Thoracic aorta (tissue), 2 donors: ENCODE results near the gene CCDC183. TPM values are rescaled to one million over a fixed set of nuclear protein-coding genes. Genes with fewer than 3 reads are reported as not detected.
"Not testable (repeated sequence)": the region's sequence is repeated elsewhere in the genome, so short reads cannot be mapped to it uniquely, and the experiment has no call there.

Experiments
- ATAC-seq: fragments of 150-250 bp; one replicate; pipeline ENCODE4 v1.8.0; 2017; ENCODE audit warnings: low read depth; ENCODE audit not compliant: insufficient number of reproducible peaks, low FRiP score
- DNase-seq: peaks from one replicate; pipeline ENCODE4 v3.0.0-alpha.2; 2020; ENCODE audit warnings: low spot score
- H3K27ac ChIP-seq, 2 donors: fragments of 200-600 bp; sonication (generic); 1 replicate in 1 of 2; 2 replicates in 1 of 2; pipeline ENCODE4 v1.5.1; 2016; ENCODE audit warnings: mild to moderate bottlenecking in 2 of 2, moderate library complexity in 2 of 2
- H3K27me3 ChIP-seq: fragments of 200-600 bp; sonication (generic); replicated peaks from 2 replicates; pipeline ENCODE4 v1.6.0; 2016; ENCODE audit warnings: mild to moderate bottlenecking; ENCODE audit not compliant: insufficient read depth
- H3K36me3 ChIP-seq: fragments of 200-600 bp; sonication (generic); one replicate; pipeline ENCODE4 v1.5.1; 2016
- H3K4me1 ChIP-seq, 2 donors: fragments of 200-600 bp; sonication (generic); 1 replicate in 1 of 2; 2 replicates in 1 of 2; pipeline versions ENCODE4 v1.5.1 to v1.6.0; 2016; ENCODE audit warnings: low read depth in 2 of 2, mild to moderate bottlenecking in 1 of 2; ENCODE audit not compliant: control insufficient read depth in 1 of 2
- H3K4me3 ChIP-seq: fragments of 200-600 bp; sonication (generic); 2 replicates; pipeline ENCODE4 v1.5.1; 2016; ENCODE audit warnings: mild to moderate bottlenecking
- H3K9me3 ChIP-seq: fragments of 200-600 bp; sonication (generic); 2 replicates; pipeline ENCODE4 v1.5.1; 2016
- CTCF ChIP-seq: fragments of 200-600 bp; sonication (generic); IDR thresholded peaks from one replicate; pipeline ENCODE4 v1.5.1; 2019; ENCODE audit warnings: antibody characterized with exemption
- total RNA-seq, 2 donors: library from RNA; depleted of rRNA; stranded (reverse); fragments of >200 nt; gene quantifications; one replicate each; pipeline versions ENCODE4 v1.1.0 to v1.2.3, GENCODE V29; 2016

Gene CCDC183
- total RNA-seq, 2 donors from 2014 or later: 0.68 to 0.71 TPM

GRCh38 chr9:136760834-136761544 lies 35.1 kb upstream of the CCDC183 start:
- ATAC-seq, H3K4me1 ChIP-seq, DNase-seq, H3K36me3 ChIP-seq, H3K4me3 ChIP-seq, H3K27ac ChIP-seq, H3K27me3 ChIP-seq, H3K9me3 ChIP-seq: not testable (repeated sequence)
- peak; percentile 8 for TF ChIP-seq CTCF

GRCh38 chr9:136761545-136761981 lies 34.6 kb upstream of the CCDC183 start:
- H3K27ac ChIP-seq: no peak overlapping the region
- no peaks in the 10 kb centered on the region for H3K4me1 ChIP-seq
- H3K4me3 ChIP-seq: no peak overlapping the region
- DNase-seq (no peak), ATAC-seq (no peak)
- no peaks in the 10 kb centered on the region for H3K36me3 ChIP-seq
- no peaks in the 10 kb centered on the region for H3K9me3 ChIP-seq
- no peak for TF ChIP-seq CTCF
- no peaks in the 10 kb centered on the region for H3K27me3 ChIP-seq

GRCh38 chr9:136762221-136762691 lies 33.9 kb upstream of the CCDC183 start:
- TF ChIP-seq CTCF: no peak
- ATAC-seq: no peak
- H3K27me3 ChIP-seq: no peaks in the 10 kb centered on the region
- DNase-seq: no peak
- no peaks in the 10 kb centered on the region for H3K4me1 ChIP-seq
- H3K36me3 ChIP-seq: no peaks in the 10 kb centered on the region
- no peak overlapping the region for H3K27ac ChIP-seq
- H3K9me3 ChIP-seq: no peaks in the 10 kb centered on the region
- H3K4me3 ChIP-seq: no peak overlapping the region

GRCh38 chr9:136762915-136763648 lies 33.1 kb upstream of the CCDC183 start:
- Histone ChIP-seq H3K27ac (no peak overlapping the region), H3K4me1 (no peaks in the 10 kb centered on the region), H3K4me3 (no peak overlapping the region), H3K27me3 (no peaks in the 10 kb centered on the region), H3K9me3 (no peaks in the 10 kb centered on the region), H3K36me3 (no peaks in the 10 kb centered on the region)
- no peak for TF ChIP-seq CTCF
- ATAC-seq: no peak
- no peak for DNase-seq

GRCh38 chr9:136763649-136764035 lies 32.5 kb upstream of the CCDC183 start:
- DNase-seq (no peak), ATAC-seq (no peak)
- TF ChIP-seq CTCF: no peak
- H3K27me3 ChIP-seq: no peaks in the 10 kb centered on the region
- no peak overlapping the region for H3K27ac ChIP-seq
- H3K36me3 ChIP-seq: no peaks in the 10 kb centered on the region
- H3K4me3 ChIP-seq: no peak overlapping the region
- no peaks in the 10 kb centered on the region for H3K9me3 ChIP-seq
- H3K4me1 ChIP-seq: no peaks in the 10 kb centered on the region
